ENCODE data around the gene SCRN3.
"Not testable (repeated sequence)": the region's sequence is repeated elsewhere in the genome, so short reads cannot be mapped to it uniquely, and the experiment has no call there.

Gene SCRN3

DNA sequence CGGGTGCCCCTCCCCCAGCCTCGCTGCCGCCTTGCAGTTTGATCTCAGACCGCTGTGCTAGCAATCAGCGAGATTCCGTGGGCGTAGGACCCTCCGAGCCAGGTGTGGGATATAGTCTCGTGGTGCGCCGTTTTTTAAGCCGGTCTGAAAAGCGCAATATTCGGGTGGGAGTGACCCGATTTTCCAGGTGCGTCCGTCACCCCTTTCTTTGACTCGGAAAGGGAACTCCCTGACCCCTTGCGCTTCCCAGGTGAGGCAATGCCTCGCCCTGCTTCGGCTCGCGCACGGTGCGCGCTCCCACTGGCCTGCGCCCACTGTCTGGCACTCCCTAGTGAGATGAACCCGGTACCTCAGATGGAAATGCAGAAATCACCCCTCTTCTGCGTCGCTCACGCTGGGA lies 14.5 kb downstream of the SCRN3 start:
- ATAC-seq = not testable (repeated sequence)

DNA sequence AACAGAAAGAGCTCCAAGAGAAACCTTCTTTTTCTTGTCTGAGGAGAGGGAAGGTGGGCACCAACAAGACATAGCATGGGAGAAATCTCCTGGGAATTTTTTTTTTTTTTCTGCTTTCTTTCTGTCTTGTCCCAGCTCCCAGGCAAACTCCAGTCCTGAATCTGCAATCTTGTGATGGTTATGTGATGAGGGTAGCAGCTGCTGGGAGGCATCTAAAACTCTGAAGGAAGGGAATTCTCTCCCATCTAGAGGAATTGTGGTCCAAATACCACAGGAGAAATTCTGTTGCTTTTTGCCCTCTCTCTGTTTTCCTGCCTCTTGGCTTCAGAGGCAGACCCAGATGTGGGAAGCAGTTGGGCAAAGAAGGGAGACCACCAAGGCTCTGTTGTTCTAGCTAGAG lies 16.7 kb downstream of the SCRN3 start:
- no peak for ATAC-seq

DNA sequence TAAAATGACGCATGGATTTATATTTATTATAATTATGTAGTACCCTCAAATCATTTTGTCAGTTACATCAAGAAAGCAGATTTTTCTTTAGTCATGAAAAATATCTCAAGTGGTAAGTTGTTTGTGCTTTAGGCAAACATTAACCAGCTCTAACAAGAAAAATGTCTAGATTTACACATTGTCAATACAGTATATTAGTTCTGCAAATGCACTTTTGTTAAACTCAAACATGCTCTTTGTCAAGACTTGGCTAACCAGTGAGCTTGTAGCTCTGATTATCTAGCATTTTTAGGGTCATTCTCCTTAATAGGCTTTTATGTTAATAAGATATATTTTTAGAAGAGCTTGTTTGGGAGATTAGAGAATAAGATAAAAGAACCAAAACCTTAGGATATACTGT lies 32.7 kb downstream of the SCRN3 start:
- ATAC-seq = no peak

DNA sequence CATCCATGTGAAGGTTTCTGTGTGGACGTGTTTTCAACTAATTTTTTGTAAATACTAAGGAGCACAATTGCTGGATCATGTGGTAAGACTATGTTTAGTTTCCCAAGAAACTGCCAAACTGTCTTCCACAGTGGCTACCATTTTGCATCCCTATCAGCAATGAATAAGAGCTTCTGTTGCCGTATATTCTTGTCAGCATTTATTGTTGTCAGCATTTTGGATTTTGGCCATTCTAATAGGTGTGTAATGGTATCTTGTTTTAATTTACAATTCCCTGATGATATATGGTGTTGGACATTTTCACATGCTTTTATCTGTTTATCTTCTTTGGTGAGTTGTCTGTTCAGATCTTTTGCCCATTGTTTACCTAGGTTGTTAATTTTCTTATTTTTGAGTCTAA lies 34.5 kb downstream of the SCRN3 start:
- no peak for ATAC-seq

DNA sequence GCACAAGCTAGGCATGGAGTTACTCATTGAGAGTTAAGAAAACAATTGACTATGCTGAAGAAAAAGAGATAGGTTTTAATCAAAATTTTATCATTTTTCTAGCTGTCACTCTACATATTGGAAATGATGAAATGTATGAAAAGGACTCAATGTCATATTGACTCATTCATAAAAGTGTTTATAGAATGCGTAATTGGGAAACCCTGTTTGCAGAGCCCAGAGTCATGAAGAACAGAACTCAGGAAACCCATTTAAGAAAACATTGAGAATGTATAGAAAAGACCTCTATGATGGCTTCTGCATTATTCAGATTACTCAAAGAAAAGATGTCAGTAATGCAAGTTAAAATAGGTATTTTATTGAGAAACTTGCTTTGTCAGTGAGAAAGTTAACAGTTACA lies 36.4 kb downstream of the SCRN3 start:
- no peak for ATAC-seq

DNA sequence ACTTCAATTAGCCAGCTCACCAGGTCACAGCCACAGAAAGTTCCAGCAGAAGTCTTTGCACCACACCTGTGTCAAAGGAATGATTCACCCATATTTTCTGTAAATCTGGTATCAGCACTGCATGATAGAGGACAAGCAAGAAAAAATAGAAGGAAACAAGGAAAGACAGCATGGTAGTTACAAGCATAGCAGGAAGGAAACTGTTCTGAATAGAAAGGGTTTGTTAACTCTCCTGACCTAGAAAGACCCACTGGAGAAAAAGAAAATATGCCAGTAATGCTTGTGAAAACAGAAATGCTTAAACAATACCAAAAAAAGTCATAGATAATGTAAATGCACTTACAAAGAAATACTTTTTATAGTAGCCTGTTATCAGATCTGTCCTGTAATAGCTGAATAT lies 40.8 kb downstream of the SCRN3 start:
- ATAC-seq = no peak

DNA sequence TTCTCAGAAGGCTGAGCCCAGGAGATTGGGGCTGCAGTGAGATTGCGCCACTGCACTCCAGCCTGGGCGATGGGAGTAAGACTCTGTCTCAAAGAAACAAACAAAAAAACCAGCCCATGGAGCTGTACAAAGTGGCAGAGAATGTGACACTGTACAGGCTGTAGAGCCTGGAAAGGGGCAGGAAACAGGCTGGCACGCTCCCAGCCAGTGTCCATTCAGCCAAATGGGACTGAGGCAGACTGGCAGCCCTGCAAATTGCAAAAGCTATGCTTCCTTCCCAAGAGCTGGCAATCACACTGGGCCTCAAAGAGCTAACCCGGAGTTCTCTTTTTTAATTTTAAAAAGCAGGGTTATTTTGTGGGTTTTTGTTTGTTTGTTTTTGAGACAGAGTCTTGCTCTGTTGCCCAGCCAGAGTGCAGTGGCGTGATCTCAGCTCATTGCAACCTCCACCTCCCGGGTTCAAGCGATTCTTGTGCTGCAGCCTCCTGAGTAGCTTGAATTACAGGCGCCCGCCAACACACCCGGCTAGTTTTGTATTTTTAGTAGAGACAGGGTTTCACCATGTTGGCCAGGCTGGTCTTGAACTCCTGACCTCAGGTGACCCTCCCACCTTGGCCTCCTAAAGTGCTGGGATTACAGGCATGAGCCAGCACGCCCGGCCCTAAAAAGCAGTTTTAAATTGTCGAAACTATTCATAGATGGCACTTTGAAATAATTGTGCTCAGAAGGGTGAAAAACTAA lies 42.8 kb downstream of the SCRN3 start:
- no peak for ATAC-seq

DNA sequence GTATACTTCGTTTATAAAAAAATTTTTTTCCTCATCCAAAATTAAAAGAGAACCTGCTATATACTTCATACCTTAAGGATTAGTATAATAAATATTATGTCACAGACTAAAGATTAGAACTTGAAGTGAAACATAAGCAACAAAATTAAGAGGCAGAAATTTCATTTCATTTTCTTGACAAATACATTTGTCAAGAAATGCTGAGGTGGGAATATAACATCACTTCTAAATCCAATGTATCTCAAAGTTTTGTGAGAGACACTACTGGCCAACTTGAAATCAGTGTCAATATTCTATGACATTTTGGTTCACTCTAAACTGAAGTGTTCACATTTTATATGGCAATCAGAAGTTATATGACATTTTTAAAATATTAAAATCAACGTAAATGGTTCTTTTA lies 43.8 kb downstream of the SCRN3 start:
- ATAC-seq = no peak

DNA sequence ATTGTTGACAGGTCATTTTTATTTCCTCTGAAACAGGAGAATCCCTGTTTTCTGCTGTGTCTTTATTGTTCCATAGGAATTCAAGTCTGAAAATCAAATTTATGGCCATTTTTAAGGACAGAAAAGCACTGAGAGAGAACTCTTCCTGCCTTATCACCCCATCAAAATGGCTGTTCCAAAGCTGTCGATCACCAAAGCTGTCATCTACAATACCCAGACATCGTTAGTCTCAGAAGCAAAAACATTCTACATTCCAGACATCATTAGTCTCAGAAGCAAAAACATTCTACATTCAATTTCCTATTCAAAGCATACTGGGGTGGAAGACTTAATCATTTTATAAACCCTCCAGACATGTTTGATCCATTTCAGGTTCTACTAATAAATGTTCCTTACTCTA lies 44.4 kb downstream of the SCRN3 start:
- ATAC-seq = no peak

DNA sequence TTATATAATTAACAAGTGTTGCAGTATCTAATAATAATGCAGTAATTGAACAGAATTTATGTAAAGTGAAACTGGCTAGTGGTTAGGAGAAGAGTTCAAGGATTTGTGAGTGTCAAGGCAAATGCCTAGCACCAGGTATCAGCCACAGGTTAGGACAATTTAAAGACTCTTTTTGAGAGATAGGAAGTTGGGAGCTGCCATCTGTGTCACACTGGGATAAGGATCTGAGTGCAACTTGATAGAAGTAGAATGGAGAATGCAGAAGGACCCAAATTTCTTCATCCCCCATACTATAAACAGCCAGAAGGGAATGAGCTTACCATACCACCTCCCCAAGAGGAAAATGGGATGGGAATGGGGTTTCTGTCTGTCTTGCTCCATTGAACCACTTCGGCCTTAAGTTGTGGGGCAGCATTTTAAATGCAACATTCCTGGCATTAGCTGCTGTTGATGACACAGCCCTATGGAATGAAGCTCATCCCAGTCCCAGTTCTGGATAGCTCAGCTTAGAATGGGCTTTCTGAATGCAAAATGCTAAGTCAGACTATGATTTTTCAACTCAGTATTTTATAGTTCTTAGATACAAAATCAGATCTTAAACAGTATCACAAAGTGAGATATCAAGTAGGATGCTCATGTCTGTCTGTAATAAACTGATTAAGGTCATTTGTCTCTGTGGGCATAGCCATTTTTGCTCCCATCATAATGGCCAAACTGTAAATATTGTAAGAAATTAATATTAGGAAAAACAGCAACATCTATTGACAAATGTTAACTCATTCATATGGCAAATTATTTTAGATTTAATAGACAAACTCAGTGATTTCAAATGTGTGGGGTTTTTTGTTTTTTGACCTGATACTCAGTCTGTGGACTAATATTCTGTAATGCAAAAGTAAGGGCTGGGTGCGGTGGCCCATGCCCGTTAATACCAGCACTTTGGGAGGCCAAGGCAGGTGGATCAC lies 47.3 kb downstream of the SCRN3 start:
- no peak for ATAC-seq

DNA sequence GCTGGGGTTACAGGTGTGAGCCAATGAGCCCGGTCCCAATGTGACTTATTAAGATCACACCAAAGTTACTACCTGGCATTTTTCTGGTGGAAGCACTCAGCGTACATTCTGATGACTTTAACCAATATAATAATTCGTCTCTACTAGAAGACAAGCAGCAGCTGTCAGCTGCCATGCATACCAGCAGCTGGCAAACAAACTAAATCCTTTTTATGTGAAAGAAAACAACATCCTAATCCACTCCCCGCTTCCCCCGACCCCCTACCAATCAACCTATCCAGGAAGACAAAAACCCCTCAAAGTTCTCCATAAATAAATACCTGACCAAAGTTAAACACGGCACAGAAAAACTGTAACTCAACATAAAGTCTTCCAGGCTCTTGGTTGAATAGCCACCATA lies 49.2 kb downstream of the SCRN3 start:
- ATAC-seq = no peak

DNA sequence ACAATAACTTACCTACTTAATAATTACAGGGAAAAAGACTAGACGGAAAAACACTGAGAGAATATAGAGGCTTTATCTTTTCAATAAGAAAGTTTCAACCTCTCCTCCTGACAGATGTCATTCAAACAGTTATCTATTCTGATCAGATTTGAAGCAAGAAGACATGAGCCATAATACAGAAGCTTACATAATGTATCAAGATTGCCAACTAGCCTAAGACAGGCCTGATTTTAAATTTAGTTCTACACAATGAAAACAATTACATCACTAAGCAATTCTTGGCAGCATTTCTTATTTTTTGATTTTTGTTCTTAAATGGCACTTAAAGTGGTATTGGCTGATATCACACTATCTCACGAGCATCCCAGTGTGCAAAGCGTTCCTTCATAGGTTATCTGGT lies 49.7 kb downstream of the SCRN3 start:
- ATAC-seq = no peak

DNA sequence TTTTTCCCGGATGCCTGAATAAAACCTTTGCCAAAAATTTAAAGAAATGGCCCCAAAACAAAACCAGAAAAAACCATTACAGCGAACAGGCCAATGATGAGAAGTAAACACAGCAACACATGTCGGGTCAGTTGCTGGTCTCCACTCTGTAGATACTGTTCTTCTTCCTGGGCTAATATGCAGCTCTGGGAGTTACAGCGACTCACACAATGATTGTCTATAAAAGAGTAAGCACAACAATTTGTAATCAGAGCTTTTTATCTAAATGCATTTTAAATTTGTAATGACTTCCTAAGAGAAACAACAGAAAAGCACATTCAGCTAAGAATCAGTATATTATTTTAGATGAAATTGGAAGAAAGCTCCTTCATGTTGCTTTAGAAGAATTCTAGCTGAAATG lies 51.0 kb downstream of the SCRN3 start:
- ATAC-seq = no peak

DNA sequence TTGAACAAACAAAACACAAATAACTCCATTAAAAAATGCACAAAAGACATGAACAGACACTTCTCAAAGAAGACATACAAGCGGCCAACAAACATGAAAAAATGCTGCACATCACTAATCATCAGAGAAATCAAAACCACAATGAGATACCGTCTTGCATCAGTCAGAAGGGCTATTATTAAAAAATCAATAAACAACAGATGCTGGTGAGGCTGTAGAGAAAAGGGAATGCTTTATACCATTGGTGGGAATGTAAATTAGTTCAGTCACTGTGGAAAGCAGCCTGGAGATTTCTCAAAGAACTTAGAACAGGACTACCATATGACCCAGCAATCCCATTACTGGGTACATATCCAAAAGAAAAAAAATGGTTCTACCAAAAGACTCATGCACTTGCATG lies 53.5 kb downstream of the SCRN3 start:
- ATAC-seq = no peak

DNA sequence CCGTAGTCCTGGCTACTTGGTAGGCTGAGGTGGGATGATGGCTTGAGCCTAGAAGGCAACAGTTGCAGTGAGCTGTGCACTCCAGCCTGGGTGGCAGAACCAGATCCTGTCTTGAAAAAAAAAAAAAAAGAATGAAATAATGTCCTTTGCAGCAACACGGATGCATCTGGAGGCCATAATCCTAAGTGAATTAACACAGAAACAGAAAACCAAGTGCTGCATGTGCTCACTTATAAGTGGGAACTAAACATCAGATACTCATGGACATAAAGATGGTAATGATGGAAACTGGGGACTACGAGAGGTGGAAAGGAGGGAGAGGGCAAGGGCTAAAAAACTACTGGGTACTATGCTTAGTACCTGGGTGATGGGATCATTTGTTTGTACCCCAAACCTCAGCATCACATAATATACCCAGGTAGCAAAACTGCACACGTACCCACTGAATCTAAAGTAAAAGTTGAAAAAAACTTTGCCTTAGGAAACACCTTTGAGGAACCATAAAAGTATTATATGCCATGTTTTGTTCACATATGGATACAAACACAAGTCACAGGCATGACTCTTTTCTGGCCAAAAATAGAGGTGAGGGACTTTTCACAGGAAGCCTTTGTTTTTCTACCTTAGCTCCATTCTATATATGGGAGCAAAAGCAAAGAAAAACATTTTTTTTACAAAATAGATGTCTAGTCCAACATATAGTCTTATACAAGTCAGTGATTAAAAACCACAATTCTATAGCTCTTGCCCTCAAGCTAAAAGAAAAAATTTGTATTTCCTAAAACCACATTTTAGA lies 54.7 kb downstream of the SCRN3 start:
- ATAC-seq = no peak

DNA sequence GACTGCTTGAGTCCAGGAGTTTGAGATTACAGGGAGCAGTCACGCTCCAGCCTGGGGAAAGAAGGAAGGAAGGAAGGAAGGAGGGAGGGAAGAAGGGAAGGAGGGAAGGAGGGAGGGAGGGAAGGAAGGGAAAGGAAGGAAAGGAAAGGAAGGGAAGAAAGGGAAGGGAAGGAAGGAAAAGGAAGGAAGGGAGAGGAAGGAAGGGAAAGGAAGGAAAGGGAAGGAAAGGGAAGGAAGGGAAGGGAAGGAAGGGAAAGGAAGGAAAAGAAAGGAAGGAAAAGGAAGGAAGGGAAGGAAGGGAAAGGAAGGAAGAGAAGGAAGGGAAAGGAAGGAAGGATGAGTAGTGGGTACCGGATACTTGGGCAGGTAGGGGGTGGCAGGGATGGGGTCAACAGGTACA lies 59.0 kb downstream of the SCRN3 start:
- no peak for ATAC-seq

DNA sequence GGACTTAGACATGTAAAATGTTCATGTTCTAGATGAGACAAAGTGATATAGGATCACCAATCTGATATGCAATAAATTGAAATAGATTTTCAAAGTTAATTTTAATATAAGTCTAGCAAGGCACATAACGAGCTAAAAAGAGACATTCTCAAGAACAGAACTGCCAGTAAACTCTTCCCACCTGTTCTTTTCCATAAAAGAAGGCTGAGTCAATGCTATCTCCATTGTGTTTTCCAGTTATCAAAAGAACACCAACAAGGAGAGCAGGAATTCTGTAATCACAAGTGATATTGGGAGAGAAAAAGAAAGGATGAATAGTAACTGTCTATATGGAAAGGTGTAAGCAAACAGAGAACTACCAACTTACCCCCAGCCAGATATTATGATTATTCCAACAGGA lies 65.7 kb downstream of the SCRN3 start:
- no peak for ATAC-seq

DNA sequence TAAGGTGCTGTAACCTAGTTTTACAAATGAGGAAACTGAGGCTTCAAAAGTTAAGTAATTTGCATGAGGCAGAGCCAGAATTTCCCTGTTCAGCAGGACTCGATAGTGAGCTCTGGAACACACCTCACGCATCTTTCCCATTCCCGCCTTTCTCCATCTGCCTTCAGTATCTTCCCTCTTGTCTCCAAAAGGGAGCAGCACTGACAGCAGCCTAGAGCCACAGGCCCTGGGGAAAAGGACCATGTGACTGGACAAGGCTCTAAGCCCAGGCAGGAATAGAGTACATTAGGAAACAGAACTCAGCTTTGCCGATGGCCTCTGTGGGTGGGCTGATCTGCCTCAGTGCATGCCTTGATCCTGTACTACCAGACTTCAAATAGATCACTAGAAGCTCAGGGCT lies 69.8 kb downstream of the SCRN3 start:
- no peak for ATAC-seq

DNA sequence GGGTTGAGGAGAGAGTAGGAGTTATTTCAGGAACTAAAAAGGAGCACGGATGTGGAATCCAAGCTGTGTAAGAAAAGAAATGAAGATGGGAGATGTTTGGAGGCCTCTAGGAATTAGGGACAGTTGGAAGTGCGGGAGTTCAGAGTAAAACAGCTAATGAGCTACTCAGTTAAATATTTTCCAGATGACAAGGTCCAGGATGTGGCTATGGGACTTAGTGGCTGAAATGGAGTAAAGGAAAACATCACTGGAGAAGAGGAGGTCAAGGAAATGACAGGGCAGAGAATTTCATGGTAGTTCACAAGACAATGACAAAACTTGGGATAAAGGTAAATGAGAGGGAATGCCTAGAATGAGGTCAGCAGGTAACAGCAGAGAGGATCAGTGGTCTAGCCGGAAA lies 78.3 kb downstream of the SCRN3 start:
- no peak for ATAC-seq

DNA sequence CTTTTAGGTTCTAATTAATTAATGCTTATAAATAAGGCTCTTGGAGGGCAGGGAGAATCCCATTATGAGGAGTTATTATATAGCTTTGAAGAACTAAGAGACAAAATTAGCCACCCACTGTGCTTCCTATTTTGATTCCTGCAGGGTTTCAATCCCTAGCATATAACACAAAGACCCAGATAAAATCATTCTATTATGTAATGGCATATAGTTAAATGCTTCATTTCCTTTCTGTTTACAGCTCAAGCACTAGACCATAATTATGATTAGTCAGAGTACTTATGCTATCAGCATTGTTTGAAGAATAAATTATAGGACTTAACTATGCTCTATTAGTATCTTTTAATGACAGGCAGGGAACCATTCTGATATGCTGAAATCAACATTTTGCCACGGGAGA lies 82.2 kb downstream of the SCRN3 start:
- no peak for ATAC-seq
